DMS 273 (cell line): ENCODE results near the gene SERPINB7.
"Not testable (repeated sequence)": the region's sequence is repeated elsewhere in the genome, so short reads cannot be mapped to it uniquely, and the experiment has no call there.

ENCODE experiments used
- DNase-seq: peaks from one replicate; lab custom pipeline; 2025; ENCODE audit not compliant: unreplicated experiment; lab: John Stamatoyannopoulos, UW

SERPINB7 gene, protein sequence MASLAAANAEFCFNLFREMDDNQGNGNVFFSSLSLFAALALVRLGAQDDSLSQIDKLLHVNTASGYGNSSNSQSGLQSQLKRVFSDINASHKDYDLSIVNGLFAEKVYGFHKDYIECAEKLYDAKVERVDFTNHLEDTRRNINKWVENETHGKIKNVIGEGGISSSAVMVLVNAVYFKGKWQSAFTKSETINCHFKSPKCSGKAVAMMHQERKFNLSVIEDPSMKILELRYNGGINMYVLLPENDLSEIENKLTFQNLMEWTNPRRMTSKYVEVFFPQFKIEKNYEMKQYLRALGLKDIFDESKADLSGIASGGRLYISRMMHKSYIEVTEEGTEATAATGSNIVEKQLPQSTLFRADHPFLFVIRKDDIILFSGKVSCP

DNA sequence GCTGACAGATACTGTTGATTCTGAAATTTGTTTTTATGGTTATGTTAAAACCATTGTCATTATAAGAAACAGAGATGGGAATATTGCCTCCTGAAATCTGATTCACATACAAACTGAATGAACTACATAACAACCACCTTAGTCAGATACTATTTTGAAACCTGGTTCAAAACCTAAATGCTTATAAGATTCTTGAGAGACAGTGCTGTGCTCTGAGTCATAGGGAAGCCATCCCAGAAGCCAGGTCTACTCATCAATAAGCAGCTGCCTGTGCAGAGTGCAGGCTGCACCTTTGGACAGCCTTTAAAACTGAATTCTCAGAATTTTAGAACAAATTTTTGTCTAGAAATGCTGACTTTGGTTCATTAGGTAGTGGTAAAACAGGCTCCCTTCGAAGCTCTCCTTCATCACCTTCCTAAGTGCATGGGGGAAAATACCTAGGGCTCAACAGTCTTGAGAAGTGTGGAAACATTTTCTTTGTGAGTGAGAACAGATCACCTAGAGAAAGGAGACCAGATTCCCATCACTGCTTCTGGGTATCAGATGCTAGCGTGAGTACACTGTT, at the start of gene SERPINB7:
Gene SERPINB7, plus strand, starts transcription at position 253 of the 565 bp plus-strand sequence. CDS start 6,955 bp downstream, outside the sequence.
- no peak for DNase-seq

DNA sequence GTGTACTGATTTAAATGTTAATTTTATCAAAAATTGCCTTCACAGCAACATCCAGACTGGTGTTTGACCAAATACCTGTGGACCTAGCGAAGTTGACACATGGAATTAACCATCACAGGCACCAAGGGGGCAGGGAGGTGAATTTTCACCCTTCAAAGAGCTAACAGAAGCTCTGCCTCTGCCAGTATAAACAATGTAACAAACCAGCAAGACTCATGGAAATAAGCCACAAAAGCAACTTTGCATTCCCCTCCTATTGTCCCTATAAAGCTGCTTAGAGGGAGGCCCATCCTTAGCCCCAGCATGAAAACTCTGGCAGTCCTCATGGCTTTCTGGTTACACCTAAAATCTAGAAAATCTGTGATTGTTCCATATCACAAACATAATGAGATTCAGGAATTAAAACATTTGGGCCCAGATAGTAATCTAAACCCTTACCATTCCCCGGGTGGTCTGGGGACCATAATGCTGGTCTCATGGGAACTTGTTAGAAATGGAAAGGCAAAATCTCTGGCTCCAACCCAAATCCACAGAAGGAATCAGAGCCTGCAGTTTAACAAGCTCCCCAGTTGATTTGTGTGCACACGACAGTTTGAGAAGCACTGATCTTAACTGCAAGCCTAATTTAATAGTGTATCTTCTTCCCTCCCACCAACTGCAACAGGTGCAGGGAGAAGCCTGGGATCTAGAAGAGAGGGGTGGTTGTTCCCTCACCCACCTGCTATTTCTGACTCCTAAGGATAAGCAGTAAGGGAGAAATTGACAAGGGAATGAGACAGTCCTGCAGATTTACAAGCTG, 49.3 kb upstream of the SERPINB7 start:
- peak; percentile 6 for DNase-seq

DNA sequence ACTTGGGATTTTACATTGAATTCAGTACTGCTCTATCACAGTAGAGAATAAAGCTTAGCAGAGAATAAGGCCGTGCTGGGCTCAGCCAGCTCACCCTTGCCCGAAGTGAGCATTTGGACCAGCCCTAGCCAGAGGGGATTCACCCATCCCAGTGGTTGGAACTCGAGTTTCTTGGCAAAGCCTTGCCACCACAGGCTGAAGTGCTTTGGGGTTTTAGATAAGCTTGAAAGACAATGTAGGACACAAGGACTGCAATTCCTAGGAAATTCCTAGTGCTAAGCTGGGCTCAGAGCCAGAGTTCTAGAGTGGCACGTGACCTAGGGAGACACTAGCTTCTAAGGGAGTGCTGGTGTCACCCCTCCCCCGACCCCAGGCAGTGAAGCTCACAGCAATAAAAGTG, 44.4 kb upstream of the SERPINB7 start:
- no peak for DNase-seq

DNA sequence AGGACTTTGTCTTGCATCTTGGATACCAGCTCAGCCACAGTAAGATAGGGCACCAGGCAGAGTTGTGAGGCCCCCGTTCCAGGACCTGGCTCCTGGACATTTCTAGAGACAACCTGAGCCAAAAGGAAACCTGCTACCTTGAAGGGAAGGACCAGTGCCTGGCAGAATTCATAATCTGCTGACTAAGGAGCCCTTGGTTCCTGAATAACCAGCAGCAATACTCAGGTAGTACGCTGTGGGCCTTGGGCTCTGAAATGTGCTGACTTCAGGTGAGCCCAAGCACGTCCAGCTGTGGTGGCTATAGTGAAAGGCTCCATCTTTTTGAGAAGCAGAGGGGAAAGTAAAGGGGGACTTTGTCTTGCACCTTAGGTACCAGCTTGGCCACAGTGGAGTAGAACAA, 44.0 kb upstream of the SERPINB7 start:
- DNase-seq, result no peak

DNA sequence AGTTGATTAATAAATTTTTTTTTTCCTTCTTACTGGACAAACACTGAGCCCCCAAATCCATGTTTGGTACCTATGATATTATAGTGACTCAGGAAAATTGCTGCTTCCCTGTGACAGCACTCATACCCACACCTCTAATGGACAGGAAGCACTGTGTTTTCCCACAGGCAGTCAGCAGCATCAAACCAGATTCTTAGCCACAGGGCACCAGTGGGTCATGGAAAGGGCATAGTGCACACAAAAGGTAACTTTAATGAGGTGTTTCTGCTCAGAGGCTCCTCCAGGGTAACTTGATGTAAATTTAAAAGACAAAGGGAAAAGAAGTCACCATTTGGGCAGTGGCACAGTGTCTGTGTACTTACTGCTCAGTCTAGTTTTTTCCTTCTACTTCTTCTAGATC, 38.3 kb upstream of the SERPINB7 start:
- DNase-seq, result no peak

DNA sequence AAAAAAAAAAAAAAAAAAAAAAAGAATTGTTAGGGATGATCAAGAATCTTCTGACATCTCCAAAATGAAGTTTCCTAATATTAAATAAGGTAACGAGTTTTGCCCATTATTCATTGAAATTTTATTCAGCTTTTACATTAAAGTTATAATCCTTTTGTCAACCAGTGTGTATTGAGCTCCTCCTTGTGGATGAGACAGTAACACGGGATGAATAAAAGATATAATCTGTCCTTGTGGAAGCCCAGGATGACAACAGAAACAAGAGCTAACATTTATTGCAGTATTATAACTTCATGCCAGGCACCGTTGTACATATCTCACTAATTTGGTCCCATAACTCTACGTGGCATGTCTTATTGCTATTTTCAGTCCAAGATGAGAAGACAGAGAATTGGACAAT, 33.4 kb upstream of the SERPINB7 start:
- peak; percentile 3 for DNase-seq

DNA sequence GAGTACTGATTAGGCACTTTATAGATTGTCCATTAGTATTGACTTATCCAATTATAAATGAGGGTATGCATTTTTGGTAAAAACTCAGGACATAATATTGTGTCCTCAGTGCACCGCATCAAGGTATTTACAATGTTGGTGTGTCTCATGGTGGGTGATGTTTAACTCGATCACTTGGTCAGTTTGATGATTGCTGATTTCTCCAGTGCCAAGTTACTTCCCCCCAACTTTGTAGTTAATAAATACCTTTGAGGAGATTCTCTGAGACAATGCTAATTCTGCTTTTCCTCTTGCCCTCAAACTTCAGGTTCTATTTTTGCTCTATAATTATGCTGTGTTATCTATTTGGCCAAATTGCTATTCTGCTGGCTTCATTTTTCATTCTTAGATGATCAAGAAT, 28.2 kb upstream of the SERPINB7 start:
- DNase-seq, result no peak

DNA sequence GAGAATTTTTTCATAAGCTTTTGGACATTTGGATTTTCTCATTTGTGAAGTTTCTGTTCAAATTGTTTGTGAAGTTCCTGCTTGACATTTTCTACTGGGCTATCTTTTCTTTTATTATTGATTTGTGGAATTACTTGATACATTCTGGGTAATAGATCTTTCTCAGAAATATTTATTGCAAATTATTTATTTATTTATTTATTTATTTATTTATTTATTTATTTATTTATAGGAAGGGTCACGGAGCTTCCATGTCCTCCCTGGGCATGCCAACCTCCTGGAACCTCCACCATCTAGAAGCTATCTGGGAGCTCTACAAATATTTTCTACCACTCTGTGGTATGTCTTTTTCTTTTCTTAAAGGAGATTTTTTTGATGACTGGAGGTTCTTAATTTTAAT, 25.7 kb upstream of the SERPINB7 start:
- DNase-seq, result no peak

DNA sequence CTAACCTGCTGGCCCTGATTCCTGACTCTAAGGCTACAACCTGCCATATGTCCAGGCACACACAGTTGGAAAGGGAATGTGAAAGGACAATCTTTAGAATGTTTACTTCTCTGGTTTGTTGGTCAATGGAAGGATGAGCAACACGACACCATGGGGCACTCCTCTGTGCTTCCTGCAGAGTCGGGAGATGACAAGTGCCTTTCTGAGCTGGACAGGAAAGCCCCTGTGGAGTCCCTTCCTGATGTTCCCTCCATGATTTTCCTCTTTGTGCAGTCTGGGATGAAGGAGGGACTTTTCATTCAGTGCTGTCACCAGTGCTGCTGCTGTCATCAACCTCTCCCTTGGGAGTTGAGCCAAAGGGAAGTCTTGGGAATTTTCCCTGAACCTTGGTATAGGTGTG, 22.6 kb upstream of the SERPINB7 start:
- DNase-seq, result no peak

DNA sequence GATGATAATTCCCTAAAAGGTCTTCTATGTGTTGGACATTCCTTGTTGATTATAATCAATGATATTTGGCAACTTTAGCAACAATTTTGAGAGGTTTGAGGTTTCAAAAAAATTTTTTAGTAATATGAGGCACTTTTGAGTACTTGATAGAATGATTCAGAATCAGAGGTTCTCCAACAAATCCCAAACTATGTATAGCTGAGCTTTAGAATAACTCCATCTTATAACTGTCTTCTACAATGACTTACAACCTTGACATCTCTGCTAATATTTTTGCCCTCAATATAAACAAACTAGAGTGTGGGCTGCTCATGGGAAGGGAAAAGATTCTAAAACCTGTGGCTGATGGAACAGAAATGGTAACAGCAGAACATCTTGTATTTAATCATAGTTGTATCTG, 21.5 kb upstream of the SERPINB7 start:
- DNase-seq, result no peak

DNA sequence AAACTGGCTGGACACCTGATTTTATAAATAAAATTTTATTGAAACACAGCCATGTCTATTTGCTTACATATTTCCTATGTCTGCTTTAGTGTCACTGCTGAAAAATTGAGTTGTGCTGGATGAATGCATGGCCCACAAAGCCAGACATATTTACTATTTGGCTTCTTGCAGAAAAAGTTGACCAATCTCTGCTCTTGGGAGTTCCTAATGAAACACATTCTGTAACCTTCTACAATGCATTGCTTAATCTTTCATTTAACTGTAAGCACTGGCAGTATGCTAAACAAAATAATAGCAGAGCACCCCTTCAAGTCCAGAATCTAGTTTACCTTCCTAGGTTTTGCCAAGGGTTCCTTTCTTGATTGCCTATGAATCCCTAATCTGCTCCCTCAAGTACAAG, 17.7 kb upstream of the SERPINB7 start:
- no peak for DNase-seq

DNA sequence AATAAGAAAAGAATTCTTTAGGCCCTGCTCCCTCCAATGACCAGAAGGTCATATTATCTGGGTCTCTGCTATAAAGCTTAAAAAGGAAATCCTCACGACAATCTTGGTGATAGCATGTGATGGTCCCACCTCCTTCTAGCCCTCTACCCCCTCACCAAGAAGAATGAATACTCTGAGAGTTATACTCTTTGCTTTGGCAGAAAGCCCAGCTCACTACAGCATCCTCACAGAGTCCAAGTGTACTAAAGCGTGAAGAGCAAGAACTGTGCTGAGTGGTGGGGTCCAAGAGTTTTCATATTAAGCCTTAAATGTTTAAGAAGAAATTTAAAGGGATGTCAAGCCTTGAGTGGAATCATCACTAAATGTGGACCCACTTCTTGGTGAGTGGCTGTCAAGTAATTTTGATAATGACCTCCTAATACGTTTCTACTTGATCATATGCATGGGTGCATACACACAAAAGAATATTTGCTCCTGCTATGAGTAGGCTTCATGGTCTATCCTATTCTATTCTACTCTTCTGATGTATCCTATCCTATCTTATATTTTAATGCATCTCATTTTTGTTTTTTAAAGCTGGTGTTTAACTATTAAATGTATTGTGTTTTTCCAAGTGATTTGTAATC, 16.5 kb upstream of the SERPINB7 start:
- DNase-seq, result no peak

DNA sequence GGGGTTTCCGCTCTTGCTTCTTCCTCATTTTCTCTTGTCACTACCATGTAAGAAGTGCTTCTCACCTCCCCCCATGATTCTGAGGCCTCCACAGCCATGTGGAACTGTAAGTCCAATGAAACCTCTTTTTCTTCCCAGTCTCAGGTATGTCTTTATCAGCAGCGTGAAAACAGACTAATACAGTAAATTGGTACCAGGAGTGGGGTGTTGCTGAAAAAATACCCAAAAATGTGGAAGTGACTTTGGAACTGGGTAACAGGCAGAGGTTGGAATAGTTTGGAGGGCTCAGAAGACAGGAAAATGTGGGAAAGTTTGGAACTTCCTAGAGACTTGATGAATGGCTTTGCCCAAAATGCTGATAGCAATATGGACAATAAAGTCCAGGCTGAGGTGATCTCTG, 15.4 kb upstream of the SERPINB7 start:
- DNase-seq, result not testable (repeated sequence)

DNA sequence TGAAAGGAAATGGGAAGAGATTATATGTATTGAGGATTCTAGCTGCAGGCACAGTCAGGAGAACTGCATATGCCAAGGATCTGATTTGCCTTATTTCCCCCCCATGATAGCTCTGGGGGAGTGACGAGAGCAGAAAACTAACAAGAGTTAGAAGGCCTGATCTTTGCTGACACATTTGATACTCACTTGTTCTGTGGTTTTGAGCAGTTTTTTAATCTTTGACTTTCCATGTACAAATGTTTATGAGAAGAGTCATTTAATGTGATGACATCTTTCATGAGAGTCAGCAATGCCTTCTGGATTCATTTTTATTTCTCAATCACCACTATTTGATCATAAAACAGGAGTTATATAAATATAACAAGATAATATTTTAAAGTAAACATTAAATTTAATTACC, 12.7 kb upstream of the SERPINB7 start:
- DNase-seq, result no peak

DNA sequence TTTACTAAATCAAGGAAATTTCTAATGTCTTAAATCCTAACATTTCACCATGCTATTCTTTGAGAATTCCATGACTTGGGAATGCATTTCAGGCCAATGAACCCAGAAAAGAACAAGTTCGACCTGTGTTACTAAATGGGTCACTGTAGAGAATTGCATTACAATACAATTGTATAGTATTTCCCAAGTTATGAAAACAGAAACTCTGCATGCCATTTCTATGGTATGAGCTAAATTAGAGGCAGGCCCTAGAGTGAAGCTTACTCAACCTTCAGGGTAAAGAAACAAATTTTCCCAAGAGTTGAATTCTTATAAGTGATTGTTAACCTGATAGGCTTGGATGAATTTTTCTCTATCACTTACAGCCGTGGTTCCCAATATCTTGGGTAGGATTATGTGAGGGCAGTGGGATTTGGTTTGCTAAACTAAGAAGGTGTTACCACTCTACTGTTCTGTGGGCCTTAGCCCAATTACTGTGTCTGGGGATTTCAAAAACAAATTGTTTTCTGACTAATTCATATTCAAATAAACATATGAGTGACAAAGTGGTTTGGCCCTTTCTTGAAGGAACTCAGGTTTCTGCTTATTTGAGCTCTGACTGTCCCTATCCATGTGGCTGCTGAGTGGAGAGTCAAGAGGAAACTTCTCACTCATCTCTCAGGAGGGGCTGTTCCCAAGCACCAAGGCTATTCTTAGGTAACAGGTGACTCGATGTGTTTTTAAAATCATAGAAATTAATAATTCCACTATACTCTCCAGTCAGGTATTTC, 11.2 kb upstream of the SERPINB7 start:
- no peak for DNase-seq

DNA sequence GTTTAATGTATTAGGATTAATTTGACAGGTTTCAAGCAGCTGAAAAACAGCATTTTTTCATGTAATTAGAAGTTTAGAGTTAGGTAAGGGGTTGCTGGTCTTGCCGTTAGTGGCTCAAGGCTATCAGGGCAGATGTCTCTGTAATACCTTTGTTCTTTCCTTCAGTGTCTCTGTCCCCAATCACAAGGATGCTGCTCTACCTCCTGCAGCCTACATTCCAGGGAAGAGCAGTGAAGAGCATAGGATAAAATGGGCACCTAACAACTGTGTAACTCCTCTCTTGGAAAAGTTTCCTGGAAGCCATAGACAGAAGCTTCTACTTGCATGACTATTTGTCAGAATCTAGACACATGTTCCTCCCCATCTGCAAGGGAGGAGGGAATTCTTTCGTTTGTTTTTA, 9.4 kb upstream of the SERPINB7 start:
- DNase-seq, result no peak

DNA sequence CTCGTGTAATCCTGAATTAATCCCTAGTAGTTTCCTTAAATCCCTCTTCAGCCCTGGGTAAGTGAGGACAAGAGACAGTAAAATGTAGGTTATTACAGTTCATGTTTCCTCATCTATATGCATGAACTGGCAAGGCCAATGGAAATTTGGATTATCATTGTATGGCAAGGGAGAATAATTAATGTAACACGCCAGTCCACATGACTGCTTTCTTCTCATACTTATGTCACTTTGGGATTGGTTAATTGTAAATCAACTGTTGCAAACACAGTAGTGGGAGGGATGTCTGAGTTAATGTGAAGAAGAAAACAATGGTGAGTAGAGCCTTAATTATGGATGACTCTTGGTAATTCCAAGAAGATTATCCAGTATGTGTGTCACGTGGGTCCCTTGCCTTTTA, 1.7 kb upstream of the SERPINB7 start:
- DNase-seq, result no peak

DNA sequence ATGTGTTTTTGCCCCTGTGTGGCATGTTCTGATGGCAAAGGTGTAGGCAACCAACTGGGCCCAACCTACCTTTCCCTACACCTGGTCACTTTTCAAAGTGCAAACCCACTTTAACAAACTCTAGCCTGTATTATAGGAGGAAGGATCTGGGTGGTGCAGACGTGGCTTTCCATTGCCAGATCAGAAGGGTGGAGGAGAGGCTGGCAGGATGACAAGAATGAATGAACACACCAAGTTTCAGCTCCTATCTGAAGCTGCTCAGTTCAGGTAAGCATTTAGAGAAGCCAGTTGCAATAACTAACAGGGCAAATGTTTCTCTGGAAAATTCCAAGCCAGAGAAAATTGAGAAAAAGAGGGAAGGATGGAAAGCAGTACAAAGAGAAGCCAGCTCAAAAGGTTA, 707 bp upstream of the SERPINB7 start:
- DNase-seq, result no peak

DNA sequence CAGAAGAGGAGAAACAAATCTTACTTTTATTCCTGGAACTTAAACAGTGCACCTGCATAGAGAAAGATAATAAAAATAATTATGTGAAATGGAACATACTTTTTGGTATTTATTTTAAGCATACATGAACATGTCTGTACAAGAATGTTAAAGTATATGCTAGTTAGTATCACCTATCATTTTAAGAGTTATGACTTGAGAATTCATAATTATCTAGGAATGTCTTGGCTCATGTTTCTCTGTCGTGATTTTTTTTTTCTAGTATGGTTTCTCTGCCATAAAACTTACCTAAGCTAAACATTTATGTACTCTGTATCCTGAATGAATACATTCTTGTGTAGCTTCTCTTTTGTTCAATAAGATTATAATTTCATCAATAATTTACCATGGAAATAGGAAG, 4.2 kb downstream of the SERPINB7 start:
- no peak for DNase-seq

DNA sequence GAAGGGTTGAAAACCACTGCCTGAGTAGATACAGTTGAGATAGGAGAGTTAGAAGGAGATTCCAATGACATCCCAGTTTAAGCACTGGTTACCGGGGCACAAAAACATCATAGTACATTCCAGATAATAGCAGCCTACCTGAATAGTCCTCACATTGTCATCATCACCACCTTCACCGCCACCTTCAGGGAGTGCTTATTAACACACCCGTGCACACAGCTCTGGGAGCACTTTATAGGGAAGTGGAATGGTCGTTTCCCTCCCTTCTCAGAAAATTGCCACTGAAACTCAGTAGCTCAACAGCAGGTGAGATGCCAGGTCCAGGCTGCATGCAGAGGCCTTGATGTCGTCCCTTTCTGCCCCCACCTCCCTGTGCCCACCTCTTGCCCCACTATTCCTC, 8.2 kb downstream of the SERPINB7 start:
- peak; percentile 6 for DNase-seq
